Gastrocnemius medialis (tissue), 4 donors: ENCODE results near the gene NRN1L. TPM values are rescaled to one million over a fixed set of nuclear protein-coding genes. Genes with fewer than 3 reads are reported as not detected.
A peak's percentile ranks its signal among the peaks of the same experiment; 100 is the strongest.
"Not testable (repeated sequence)": the region's sequence is repeated elsewhere in the genome, so short reads cannot be mapped to it uniquely, and the experiment has no call there.

Experiments used
- ATAC-seq, 2 donors: fragments of 150-250 bp; one replicate each; pipeline ENCODE4 v1.9.1; 2016
- DNase-seq, 2 donors: peaks; one replicate each; pipeline ENCODE4 v3.0.0-alpha.2; 2019
- H3K27ac ChIP-seq, 4 donors: fragments of 200-600 bp; sonication (generic); 1 replicate in 1 of 4; 2 replicates in 3 of 4; pipeline ENCODE4 v1.5.1; 2016 to 2018; ENCODE audit warnings: mild to moderate bottlenecking in 2 of 4, moderate library complexity in 1 of 4
- H3K27me3 ChIP-seq, 3 donors: fragments of 200-600 bp; sonication (generic) in 2 of 3; 1 replicate in 1 of 3; 2 replicates in 2 of 3; pipeline versions ENCODE4 v1.5.1 to v1.6.0; 2016 to 2019; ENCODE audit warnings: mild to moderate bottlenecking in 1 of 3, moderate library complexity in 1 of 3
- H3K36me3 ChIP-seq, 2 donors: fragments of 200-600 bp; sonication (generic) in 1 of 2; one replicate each; pipeline ENCODE4 v1.5.1; 2017 to 2018
- H3K4me1 ChIP-seq, 2 donors: fragments of 200-600 bp; sonication (generic) in 1 of 2; one replicate each; pipeline ENCODE4 v1.5.1; 2016 to 2017; ENCODE audit warnings: mild to moderate bottlenecking in 2 of 2
- H3K4me3 ChIP-seq, 4 donors: fragments of 200-600 bp; sonication (generic) in 3 of 4; 1 replicate in 1 of 4; 2 replicates in 3 of 4; pipeline ENCODE4 v1.5.1; 2016 to 2019; ENCODE audit warnings: mild to moderate bottlenecking in 2 of 4
- H3K9me3 ChIP-seq, 3 donors: fragments of 200-600 bp; sonication (generic) in 2 of 3; 1 replicate in 1 of 3; 2 replicates in 2 of 3; pipeline ENCODE4 v1.5.1; 2016 to 2019
- POLR2A ChIP-seq, 2 donors: fragments of 450-650 bp; IDR thresholded peaks; one replicate each; pipeline ENCODE4 v1.6.1; 2017; ENCODE audit warnings: antibody characterized with exemption in 2 of 2, mild to moderate bottlenecking in 2 of 2, moderate library complexity in 2 of 2
- in situ Hi-C, 4 donors: fragments of 200-750 bp; cut with MboI; loops; one replicate each; pipeline versions ENCODE4 v1.15.0 to v1.8.0; 2017; ENCODE audit warnings: low sequenced_read_pairs in 4 of 4
- intact Hi-C: fragments of 100-400 bp; cut with DNase I; formaldehyde crosslinking; loops from one replicate; pipeline ENCODE4 v1.15.1; 2023; ENCODE audit warnings: low total_unique reads
- total RNA-seq, 4 donors: library from RNA; depleted of rRNA; stranded (reverse); fragments of >200 nt; gene quantifications; one replicate each; pipeline versions ENCODE4 v1.1.0 to v1.2.3, GENCODE V29; 2016
- TF ChIP-seq, protein P1 (sequence below), 5 experiments: fragments of 450-650 bp in 3 of 5; fragments of 200-600 bp in 2 of 5; sonication (generic) in 2 of 5; IDR thresholded peaks in 4 of 5; conservative IDR thresholded peaks in 1 of 5; 1 replicate in 4 of 5; 2 replicates in 1 of 5; pipeline ENCODE4 v1.5.1; 2016 to 2019; ENCODE audit warnings: antibody characterized with exemption in 5 of 5, mild to moderate bottlenecking in 3 of 5, moderate library complexity in 3 of 5

NRN1L gene
- total RNA-seq, 4 donors from 2014 or later, result 0.87 to 2.8 (median 1.1) TPM; not detected in 1

DNA sequence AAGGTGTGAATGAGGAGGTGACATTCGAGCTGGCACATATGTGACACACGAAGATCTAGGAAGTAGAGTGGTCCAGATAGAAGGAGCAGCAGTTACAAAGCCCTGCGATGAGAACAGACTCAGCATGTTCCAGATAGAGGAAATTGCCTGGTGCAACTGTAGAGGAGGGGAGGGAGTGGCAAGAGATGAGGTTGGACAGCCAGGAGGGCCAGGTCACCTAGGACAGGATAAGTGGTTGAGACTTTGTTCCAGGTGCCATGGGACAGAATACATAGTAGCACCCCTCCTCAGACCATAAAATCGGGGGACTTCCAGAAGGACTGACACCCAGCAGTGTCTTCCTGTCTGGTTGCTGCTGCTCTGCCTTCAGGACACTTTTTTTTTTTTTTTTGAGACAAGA, 26.2 kb upstream of the NRN1L start:
- peak overlapping the region; percentile 93 to 99 (median 97) for H3K27ac ChIP-seq
- DNase-seq (peak in 1 of 2 donors; percentile 50), ATAC-seq (peak; percentile 4 to 13)
- no peak for TF ChIP-seq POLR2A (IDR thresholded peaks at IDR 0.05)
- TF ChIP-seq, protein P1, sequence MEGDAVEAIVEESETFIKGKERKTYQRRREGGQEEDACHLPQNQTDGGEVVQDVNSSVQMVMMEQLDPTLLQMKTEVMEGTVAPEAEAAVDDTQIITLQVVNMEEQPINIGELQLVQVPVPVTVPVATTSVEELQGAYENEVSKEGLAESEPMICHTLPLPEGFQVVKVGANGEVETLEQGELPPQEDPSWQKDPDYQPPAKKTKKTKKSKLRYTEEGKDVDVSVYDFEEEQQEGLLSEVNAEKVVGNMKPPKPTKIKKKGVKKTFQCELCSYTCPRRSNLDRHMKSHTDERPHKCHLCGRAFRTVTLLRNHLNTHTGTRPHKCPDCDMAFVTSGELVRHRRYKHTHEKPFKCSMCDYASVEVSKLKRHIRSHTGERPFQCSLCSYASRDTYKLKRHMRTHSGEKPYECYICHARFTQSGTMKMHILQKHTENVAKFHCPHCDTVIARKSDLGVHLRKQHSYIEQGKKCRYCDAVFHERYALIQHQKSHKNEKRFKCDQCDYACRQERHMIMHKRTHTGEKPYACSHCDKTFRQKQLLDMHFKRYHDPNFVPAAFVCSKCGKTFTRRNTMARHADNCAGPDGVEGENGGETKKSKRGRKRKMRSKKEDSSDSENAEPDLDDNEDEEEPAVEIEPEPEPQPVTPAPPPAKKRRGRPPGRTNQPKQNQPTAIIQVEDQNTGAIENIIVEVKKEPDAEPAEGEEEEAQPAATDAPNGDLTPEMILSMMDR (IDR thresholded peaks at IDR 0.05 in 4 of 5, conservative IDR thresholded peaks at IDR 0.05 in 1 of 5), result no peak
- no peaks in the 10 kb centered on the region for H3K36me3 ChIP-seq
- in situ Hi-C loops, result no loop called here
- no peak overlapping the region for H3K4me3 ChIP-seq
- intact Hi-C loops, result no loop called here
- H3K27me3 ChIP-seq, result no peaks in the 10 kb centered on the region
- peaks cover 74 to 76% of the 10 kb centered on the region in 2 donors for H3K4me1 ChIP-seq
- no peaks in the 10 kb centered on the region for H3K9me3 ChIP-seq

DNA sequence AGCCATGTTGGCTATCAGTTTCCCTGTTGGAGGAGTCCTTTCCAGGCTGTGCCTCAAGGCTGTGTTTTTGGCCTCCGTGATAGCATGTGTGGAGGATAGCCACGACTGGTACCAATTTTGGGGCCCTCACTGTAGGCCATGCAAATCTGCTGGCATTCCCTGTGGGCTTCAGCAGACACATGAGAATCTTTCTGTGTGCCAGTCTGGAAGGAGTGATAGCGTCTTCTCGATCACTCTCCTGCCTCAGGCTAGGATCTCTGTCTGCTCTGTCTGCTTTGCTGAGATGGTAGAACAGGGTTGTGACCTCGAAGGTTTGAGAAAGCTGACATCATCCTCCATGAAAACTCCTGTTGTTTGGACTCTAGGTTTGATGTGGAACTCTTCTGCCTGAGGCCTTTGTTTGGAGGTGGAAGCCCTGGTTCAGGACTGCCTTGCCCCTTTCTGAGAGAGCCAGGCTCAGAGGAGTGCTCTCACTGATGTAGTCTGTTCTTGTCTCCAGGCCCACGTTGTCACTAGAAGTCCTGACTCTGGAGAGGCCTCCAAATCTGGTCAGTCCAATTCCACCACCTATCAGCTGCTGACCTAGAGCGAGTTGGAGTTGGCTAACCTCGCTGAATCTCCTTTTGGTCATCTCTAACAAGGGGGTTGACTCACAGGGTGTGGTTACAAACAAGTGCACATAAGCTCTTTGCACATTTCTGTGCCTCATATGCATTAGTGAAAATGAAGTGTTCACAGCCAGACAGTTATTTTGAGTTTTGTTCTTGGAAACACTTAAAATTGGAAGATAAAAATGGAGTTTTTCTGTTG, 23.9 kb upstream of the NRN1L start:
- Histone ChIP-seq H3K9me3 (no peaks in the 10 kb centered on the region), H3K4me3 (no peak overlapping the region), H3K4me1 (peaks cover 82 to 86% of the 10 kb centered on the region in 2 donors), H3K27ac (peak overlapping the region; percentile 93 to 99 (median 97)), H3K36me3 (peaks cover 0 to 8% of the 10 kb centered on the region in 2 donors), H3K27me3 (no peaks in the 10 kb centered on the region)
- intact Hi-C loops, result no loop called here
- in situ Hi-C loops, result no loop called here
- ATAC-seq (peak; percentile 13 to 18), DNase-seq (peak; percentile 70)
- peak in 1 of 2 donors; percentile 36 for TF ChIP-seq POLR2A (IDR thresholded peaks at IDR 0.05)
- TF ChIP-seq, protein P1 (IDR thresholded peaks at IDR 0.05 in 4 of 5, conservative IDR thresholded peaks at IDR 0.05 in 1 of 5), result no peak

DNA sequence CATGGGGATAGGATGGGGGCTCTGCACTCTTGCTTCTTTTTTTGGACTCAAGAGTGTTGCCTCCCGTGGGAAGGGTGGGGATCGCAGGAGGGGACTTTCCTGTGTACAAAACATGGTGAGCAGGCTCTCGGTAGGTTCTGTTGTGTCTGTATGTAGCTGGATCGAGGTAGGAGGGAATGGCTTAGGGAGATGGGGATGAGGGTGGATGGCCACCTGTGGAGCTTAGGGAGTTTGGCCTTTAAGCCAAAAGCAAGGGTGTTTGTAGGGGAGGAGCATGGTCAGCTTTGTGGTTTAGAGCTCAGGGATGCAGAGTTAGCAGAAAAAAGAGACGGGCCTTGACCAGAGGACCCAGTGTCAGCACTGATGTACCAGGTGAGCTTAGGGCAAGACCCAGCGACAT, 22.8 kb upstream of the NRN1L start:
- ATAC-seq (no peak), DNase-seq (no peak)
- no peak overlapping the region for H3K4me3 ChIP-seq
- peaks cover 0 to 18% of the 10 kb centered on the region in 2 donors for H3K36me3 ChIP-seq
- H3K27me3 ChIP-seq, result no peaks in the 10 kb centered on the region
- TF ChIP-seq, protein P1 (IDR thresholded peaks at IDR 0.05 in 4 of 5, conservative IDR thresholded peaks at IDR 0.05 in 1 of 5), result no peak
- H3K9me3 ChIP-seq, result no peaks in the 10 kb centered on the region
- in situ Hi-C loops, result no loop called here
- intact Hi-C loops, result no loop called here
- H3K4me1 ChIP-seq, result peaks cover 71 to 75% of the 10 kb centered on the region in 2 donors
- peak overlapping the region; percentile 93 to 99 (median 97) for H3K27ac ChIP-seq

DNA sequence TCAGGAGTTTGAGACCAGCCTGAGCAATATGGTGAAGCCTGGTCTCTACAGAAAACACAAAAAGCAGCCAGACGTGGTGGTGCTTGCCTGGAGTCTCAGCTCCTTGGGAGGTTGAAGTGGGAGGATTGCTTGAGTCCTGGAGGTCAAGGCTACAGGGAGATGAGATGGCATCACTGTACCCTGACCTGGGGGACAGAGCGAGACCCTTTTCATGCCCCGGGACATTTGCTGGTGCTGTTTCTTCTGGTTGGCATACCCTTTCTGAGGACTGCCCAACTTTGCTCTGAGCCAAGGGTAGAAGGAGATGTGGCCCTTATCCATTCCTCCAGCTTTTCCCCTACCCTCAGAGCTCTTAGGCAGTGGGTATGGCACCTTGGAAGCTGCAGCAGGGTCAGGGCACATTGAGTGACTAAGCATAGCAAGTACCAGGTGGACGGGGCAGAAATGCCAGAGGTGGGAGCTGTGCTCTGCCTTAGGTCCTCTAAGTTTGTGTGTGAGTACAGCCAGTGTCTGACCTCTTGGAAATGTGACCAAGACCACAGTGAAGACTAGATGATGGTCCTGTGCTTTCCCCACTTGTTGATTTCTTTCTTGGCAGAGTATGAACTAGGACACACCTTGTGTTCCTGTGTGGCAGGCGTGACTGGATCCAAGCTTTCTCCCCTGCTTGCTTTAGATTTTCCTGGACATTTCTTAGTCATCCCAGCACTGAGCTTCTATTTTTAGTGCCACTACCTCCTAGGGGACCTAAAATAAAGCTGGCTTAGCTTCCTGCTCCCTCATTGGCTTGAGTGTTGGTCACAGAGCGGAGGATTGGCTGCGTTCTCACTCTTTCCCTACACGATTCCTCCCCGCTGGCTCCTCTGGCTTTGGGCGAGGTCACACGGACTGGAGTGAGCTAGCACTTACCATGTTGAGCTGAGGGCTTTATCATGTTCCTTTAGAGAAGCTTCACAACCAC, 21.8 kb upstream of the NRN1L start:
- ATAC-seq (peak; percentile 90 to 91), DNase-seq (peak; percentile 91 to 95)
- in situ Hi-C loops (no loop called here), intact Hi-C loops (loop anchor here (1.0 kb wide), 1 partner anchor 21 kb away; the partner anchor contains the start of gene THAP11)
- H3K4me1 ChIP-seq, result peaks cover 62 to 67% of the 10 kb centered on the region in 2 donors
- peaks cover 0 to 29% of the 10 kb centered on the region in 2 donors for H3K36me3 ChIP-seq
- H3K27me3 ChIP-seq, result no peaks in the 10 kb centered on the region
- H3K4me3 ChIP-seq, result peak overlapping the region in 1 of 4 donors; percentile 39
- H3K9me3 ChIP-seq, result no peaks in the 10 kb centered on the region
- TF ChIP-seq, protein P1 (IDR thresholded peaks at IDR 0.05 in 4 of 5, conservative IDR thresholded peaks at IDR 0.05 in 1 of 5), result no peak
- peak; percentile 79 to 82 for TF ChIP-seq POLR2A (IDR thresholded peaks at IDR 0.05)
- peak overlapping the region; percentile 93 to 99 (median 97) for H3K27ac ChIP-seq

DNA sequence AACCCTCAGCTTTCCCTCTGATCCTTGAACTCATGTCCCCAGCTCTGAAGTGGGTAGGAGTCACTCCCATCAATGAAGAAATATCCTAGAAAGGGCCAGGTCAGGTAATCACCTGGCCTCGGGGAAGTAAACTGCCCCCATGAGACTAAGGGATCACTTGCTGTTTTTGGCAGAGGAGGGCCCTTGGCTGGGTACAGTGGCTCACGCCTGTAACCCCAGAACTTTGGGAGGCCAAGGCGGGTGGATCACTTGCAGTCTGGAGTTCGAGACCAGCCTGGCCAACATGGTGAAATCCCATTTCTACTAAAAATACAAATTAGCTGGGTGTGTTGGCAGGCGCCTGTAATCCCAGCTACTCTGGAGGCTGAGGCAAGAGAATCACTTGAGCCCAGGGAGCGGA, 20.6 kb upstream of the NRN1L start:
- in situ Hi-C loops, ATAC-seq, intact Hi-C loops, H3K9me3 ChIP-seq, H3K27me3 ChIP-seq: not testable (repeated sequence)
- H3K4me3 ChIP-seq, result peak overlapping the region in 1 of 4 donors; percentile 39
- H3K27ac ChIP-seq, result peak overlapping the region; percentile 93 to 99 (median 97)
- DNase-seq, result peak in 1 of 2 donors; percentile 46
- peaks cover 0 to 40% of the 10 kb centered on the region in 2 donors for H3K36me3 ChIP-seq
- H3K4me1 ChIP-seq, result peaks cover 51 to 56% of the 10 kb centered on the region in 2 donors
